GM23338 (cell line): ENCODE data around the gene ALDH1L2. TPM values are rescaled to one million over a fixed set of nuclear protein-coding genes. Genes with fewer than 3 reads are reported as not detected.

Experiments
- ATAC-seq: fragments of 200-7000 bp; cut with Tn5 transposase; 3 replicates; pipeline ENCODE4 v1.9.1; 2020
- DNase-seq: peaks from one replicate; pipeline ENCODE4 v3.0.0-alpha.2; 2015; ENCODE audit warnings: low spot score
- H2AFZ ChIP-seq: fragments of 200-600 bp; sonication (generic); 2 replicates; pipeline ENCODE4 v1.8.0; 2016; ENCODE audit warnings: antibody characterized with exemption, mild to moderate bottlenecking, moderate library complexity
- H3F3A ChIP-seq: fragments of 200-600 bp; sonication (generic); replicated peaks from 2 replicates; pipeline ENCODE4 v1.8.0; 2017; ENCODE audit warnings: antibody characterized with exemption, mixed run types, low read depth
- H3K27ac ChIP-seq: fragments of 200-600 bp; sonication (generic); 2 replicates; pipeline ENCODE4 v1.6.1; 2016; ENCODE audit warnings: low read depth
- H3K27me3 ChIP-seq: fragments of 200-600 bp; sonication (generic); 2 replicates; pipeline ENCODE4 v1.8.0; 2016; ENCODE audit warnings: mild to moderate bottlenecking, mixed run types, moderate library complexity; ENCODE audit not compliant: insufficient read depth
- H3K36me3 ChIP-seq: fragments of 200-600 bp; sonication (generic); 2 replicates; pipeline ENCODE4 v1.8.0; 2016; ENCODE audit warnings: mild to moderate bottlenecking; ENCODE audit not compliant: insufficient read depth
- H3K4me1 ChIP-seq: fragments of 200-600 bp; sonication (generic); 2 replicates; pipeline ENCODE4 v1.8.0; 2016; ENCODE audit warnings: mild to moderate bottlenecking, moderate library complexity; ENCODE audit not compliant: insufficient read depth
- H3K4me2 ChIP-seq: fragments of 200-600 bp; sonication (generic); 2 replicates; pipeline ENCODE4 v1.7.1; 2017; ENCODE audit warnings: mixed run types
- H3K4me3 ChIP-seq: fragments of 200-600 bp; sonication (generic); 2 replicates; pipeline ENCODE4 v1.6.1; 2016; ENCODE audit warnings: mixed run types
- H3K79me2 ChIP-seq: fragments of 200-600 bp; sonication (generic); replicated peaks from 2 replicates; pipeline ENCODE4 v1.8.0; 2017; ENCODE audit warnings: mild to moderate bottlenecking; ENCODE audit not compliant: insufficient read depth
- H3K9me2 ChIP-seq: fragments of 200-600 bp; sonication (generic); 2 replicates; pipeline ENCODE4 v1.8.0; 2017; ENCODE audit not compliant: insufficient read depth
- H4K20me1 ChIP-seq: fragments of 200-600 bp; sonication (generic); replicated peaks from 2 replicates; pipeline ENCODE4 v1.8.0; 2017; ENCODE audit warnings: mild to moderate bottlenecking; ENCODE audit not compliant: insufficient read depth
- H3K27ac Mint-ChIP-seq: 2 replicates; pipeline ENCODE4 v1.8.0; 2020; ENCODE audit warnings: inconsistent platforms, mild to moderate bottlenecking, moderate library complexity, mixed read lengths
- H3K27me3 Mint-ChIP-seq: 3 replicates; pipeline ENCODE4 v1.8.0; 2022; ENCODE audit warnings: low read depth, mild to moderate bottlenecking, moderate library complexity, mixed read lengths, inconsistent platforms; ENCODE audit not compliant: insufficient read depth, poor library complexity
- H3K36me3 Mint-ChIP-seq: 3 replicates; pipeline ENCODE4 v1.8.0; 2021; ENCODE audit warnings: low read depth, mild to moderate bottlenecking, inconsistent platforms, moderate library complexity, mixed read lengths
- H3K4me1 Mint-ChIP-seq: 3 replicates; pipeline ENCODE4 v1.8.0; 2020; ENCODE audit warnings: mild to moderate bottlenecking, inconsistent platforms, mixed read lengths
- H3K4me3 Mint-ChIP-seq: 3 replicates; pipeline ENCODE4 v1.8.0; 2021; ENCODE audit warnings: moderate library complexity, mild to moderate bottlenecking, inconsistent platforms, mixed read lengths
- H3K9me3 Mint-ChIP-seq: 3 replicates; pipeline ENCODE4 v1.8.0; 2020; ENCODE audit warnings: moderate library complexity, mild to moderate bottlenecking, inconsistent platforms, mixed read lengths
- CTCF ChIP-seq, 2 experiments: fragments of 200-600 bp in 1 of 2; sonication (generic) in 1 of 2; conservative IDR thresholded peaks; 2 replicates each; pipeline versions ENCODE4 v1.5.1 to v1.6.1; 2016 to 2017; ENCODE audit warnings: antibody characterized with exemption in 2 of 2, low read depth in 2 of 2, mild to moderate bottlenecking in 2 of 2, moderate library complexity in 1 of 2
- EZH2 ChIP-seq: fragments of 200-600 bp; sonication (generic); IDR thresholded peaks from one replicate; pipeline ENCODE4 v1.8.0; 2017; ENCODE audit warnings: antibody characterized with exemption, mild to moderate bottlenecking, low read depth; ENCODE audit not compliant: unreplicated experiment
- NANOG ChIP-seq: IDR thresholded peaks from 2 replicates; pipeline ENCODE4 v1.6.1; 2016; ENCODE audit warnings: antibody characterized with exemption, borderline replicate concordance
- STAT1 ChIP-seq: IDR thresholded peaks from one replicate; pipeline ENCODE4 v1.6.1; 2016; ENCODE audit warnings: antibody characterized with exemption; ENCODE audit not compliant: unreplicated experiment
- ZNF114 ChIP-seq: fragments of 250-450 bp; sonication (Bioruptor Pico); IDR thresholded peaks from 2 replicates; pipeline ENCODE4 v1.5.0; 2020; ENCODE audit warnings: mild to moderate bottlenecking, moderate library complexity
- ZNF331 ChIP-seq: fragments of 250-450 bp; sonication (Bioruptor Pico); IDR thresholded peaks from 2 replicates; pipeline ENCODE4 v1.5.0; 2020; ENCODE audit warnings: low read depth, mild to moderate bottlenecking, moderate library complexity
- ZNF462 ChIP-seq: fragments of 250-450 bp; sonication (Bioruptor Pico); IDR thresholded peaks from 2 replicates; pipeline ENCODE4 v1.5.0; 2020; ENCODE audit warnings: mild to moderate bottlenecking, moderate library complexity
- polyA plus RNA-seq: library from polyadenylated mRNA; unstranded; fragments of >200 nt; fragmentation: Nextera tagmentation; extraction: Ambion mirVana; gene quantifications from 2 replicates; pipeline ENCODE4 v1.2.1, GENCODE V29; 2016
- total RNA-seq: library from RNA; depleted of rRNA; stranded (reverse); fragments of >200 nt; shearing (Covaris generic); gene quantifications from 2 replicates; pipeline ENCODE4 v1.2.3, GENCODE V29; 2014

The ALDH1L2 gene
- total and polyA plus RNA-seq, 2 experiments from 2014 or later, result 5.8 to 9.1 TPM

DNA sequence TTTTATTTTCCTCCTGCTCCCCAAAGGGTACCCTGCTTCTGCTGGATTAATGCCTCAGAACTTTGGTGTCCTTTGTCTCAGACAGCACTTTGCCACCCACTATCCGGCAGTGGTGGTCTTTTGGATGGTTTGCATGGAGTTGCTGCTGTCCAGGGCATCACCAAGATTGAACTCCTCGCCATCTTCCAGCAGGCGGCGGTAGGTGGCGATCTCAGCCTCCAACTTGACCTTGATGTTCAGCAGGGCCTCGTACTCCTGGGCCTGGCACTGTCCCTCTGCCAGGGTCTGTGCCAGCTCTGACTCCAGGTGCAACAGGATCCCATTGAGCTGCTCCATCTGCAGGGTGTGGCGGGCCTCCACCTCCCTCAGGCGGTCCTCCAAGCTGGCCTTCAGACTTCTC is 107.6 kb downstream of the ALDH1L2 start (continued):
- no peak for TF ChIP-seq ZNF462

GRCh38 chr12:104975587-104976343 is 108.5 kb downstream of the ALDH1L2 start:
- Histone ChIP-seq H3K9me2 (no peaks in the 10 kb centered on the region), H4K20me1 (no peaks in the 10 kb centered on the region), H2AFZ (no peak overlapping the region), H3F3A (no peaks in the 10 kb centered on the region), H3K36me3 (no peaks in the 10 kb centered on the region), H3K27ac (no peak overlapping the region), H3K4me3 (no peak overlapping the region), H3K4me1 (no peaks in the 10 kb centered on the region), H3K27me3 (no peaks in the 10 kb centered on the region), H3K79me2 (no peaks in the 10 kb centered on the region), H3K4me2 (no peak overlapping the region)
- no peak overlapping the region for H3K27ac Mint-ChIP-seq
- H3K4me3 Mint-ChIP-seq, result no peak overlapping the region
- DNase-seq (no peak), ATAC-seq (no peak)
- H3K4me1 Mint-ChIP-seq, result no peaks in the 10 kb centered on the region
- H3K36me3 Mint-ChIP-seq, result no peaks in the 10 kb centered on the region
- H3K9me3 Mint-ChIP-seq, result no peaks in the 10 kb centered on the region
- peaks cover 5% of the 10 kb centered on the region for H3K27me3 Mint-ChIP-seq
- TF ChIP-seq NANOG, result no peak
- TF ChIP-seq ZNF114 (CRISPR knock-in tag), result no peak
- TF ChIP-seq ZNF462, result no peak
- TF ChIP-seq STAT1, result no peak
- no peak for TF ChIP-seq ZNF331 (CRISPR knock-in tag)
- TF ChIP-seq EZH2, result no peak
- TF ChIP-seq CTCF (conservative IDR thresholded peaks at IDR 0.05; ENCODE audit: low read depth in 2 of 2), result no peak
